Astrocyte of the cerebellum (primary cell): ENCODE data around the gene BET1.
A peak's percentile ranks its signal among the peaks of the same experiment; 100 is the strongest.

Experiments used
- DNase-seq: peaks from one replicate; pipeline ENCODE4 v3.0.0-alpha.2; 2011; ENCODE audit warnings: low read depth
- H3K4me3 ChIP-seq: 2 replicates; pipeline ENCODE4 v1.5.1; 2011; ENCODE audit warnings: mild to moderate bottlenecking, low read depth, low read length, moderate library complexity
- CTCF ChIP-seq: IDR thresholded peaks from 2 replicates; pipeline ENCODE4 v1.5.1; 2012; ENCODE audit warnings: low read length, low read depth, moderate library complexity, mild to moderate bottlenecking; ENCODE audit errors: missing control alignments
- in situ Hi-C: cut with HindIII; loops from 2 replicates; pipeline ENCODE4 v1.10.0; 2017; ENCODE audit warnings: low sequenced_read_pairs

Gene BET1

GRCh38 chr7:94016786-94017185 lies 12.6 kb upstream of the BET1 start:
- DNase-seq, result no peak
- TF ChIP-seq CTCF, result no peak
- no peak overlapping the region for H3K4me3 ChIP-seq
- in situ Hi-C loops, result no loop called here

GRCh38 chr7:94015538-94015937 lies 11.4 kb upstream of the BET1 start:
- in situ Hi-C loops, result no loop called here
- no peak for TF ChIP-seq CTCF
- DNase-seq, result no peak
- no peak overlapping the region for H3K4me3 ChIP-seq

- TF ChIP-seq CTCF, result no peak
- no peak for DNase-seq
- in situ Hi-C loops, result no loop called here
- no peak overlapping the region for H3K4me3 ChIP-seq
Measured at GRCh38 chr7:94012746-94013145, 8.6 kb upstream of the BET1 start.

- TF ChIP-seq CTCF, result no peak
- in situ Hi-C loops, result no loop called here
- DNase-seq, result no peak
- H3K4me3 ChIP-seq, result no peak overlapping the region
Measured at GRCh38 chr7:94011714-94012353, 7.7 kb upstream of the BET1 start.

GRCh38 chr7:94008537-94008936 lies 4.4 kb upstream of the BET1 start:
- TF ChIP-seq CTCF, result no peak
- in situ Hi-C loops, result no loop called here
- no peak overlapping the region for H3K4me3 ChIP-seq
- no peak for DNase-seq

GRCh38 chr7:94005753-94006152 lies 1.6 kb upstream of the BET1 start:
- DNase-seq, result no peak
- in situ Hi-C loops, result no loop called here
- no peak overlapping the region for H3K4me3 ChIP-seq
- no peak for TF ChIP-seq CTCF

- TF ChIP-seq CTCF, result no peak
- peak overlapping the region; percentile 90 for H3K4me3 ChIP-seq
- no peak for DNase-seq
- in situ Hi-C loops, result loop anchor here (5.0 kb wide), 1 partner anchor 81 kb away; the partner anchor contains the start of gene GNG11
Measured at GRCh38 chr7:94003446-94004023, 620 bp downstream of the BET1 start.
